HPDE6-E6E7 (cell line): ENCODE data around the gene HEATR9.
A peak's percentile ranks its signal among the peaks of the same experiment; 100 is the strongest.

Experiments used
- DNase-seq: peaks from one replicate; pipeline ENCODE4 v3.0.0; 2011; ENCODE audit warnings: missing footprints; ENCODE audit errors: extremely low spot score

HEATR9 gene

GRCh38 chr17:35866341-35866950 lies 2.2 kb downstream of the HEATR9 start:
- no peak for DNase-seq

GRCh38 chr17:35865412-35866340 lies 3.0 kb downstream of the HEATR9 start:
- no peak for DNase-seq

GRCh38 chr17:35864853-35865252 lies 3.8 kb downstream of the HEATR9 start:
- no peak for DNase-seq

GRCh38 chr17:35856603-35857002 lies 12.1 kb downstream of the HEATR9 start:
- no peak for DNase-seq

- no peak for DNase-seq
These were observed 12.7 kb downstream of the HEATR9 start for GRCh38 chr17:35855965-35856364.

GRCh38 chr17:35849469-35850348 lies 19.0 kb downstream of the HEATR9 start:
- peak; percentile 27 for DNase-seq

GRCh38 chr17:35847633-35848373 lies 20.9 kb downstream of the HEATR9 start:
- DNase-seq = no peak

- no peak for DNase-seq
These were observed 21.7 kb downstream of the HEATR9 start for GRCh38 chr17:35847006-35847405.

GRCh38 chr17:35846055-35846809 lies 22.5 kb downstream of the HEATR9 start:
- DNase-seq = no peak

GRCh38 chr17:35844547-35844946 lies 24.1 kb downstream of the HEATR9 start:
- DNase-seq = no peak

- DNase-seq = no peak
These were observed 25.0 kb downstream of the HEATR9 start for GRCh38 chr17:35843698-35844097.

- no peak for DNase-seq
These were observed 26.5 kb downstream of the HEATR9 start for GRCh38 chr17:35842239-35842638.

GRCh38 chr17:35841505-35841904 lies 27.2 kb downstream of the HEATR9 start:
- no peak for DNase-seq

- DNase-seq = no peak
These were observed 27.6 kb downstream of the HEATR9 start for GRCh38 chr17:35841101-35841500.

- DNase-seq = no peak
These were observed 43.5 kb downstream of the HEATR9 start for GRCh38 chr17:35825206-35825605.

GRCh38 chr17:35821308-35821707 lies 47.4 kb downstream of the HEATR9 start:
- no peak for DNase-seq

GRCh38 chr17:35819455-35819854 lies 49.2 kb downstream of the HEATR9 start:
- DNase-seq = no peak

- DNase-seq = no peak
These were observed 51.5 kb downstream of the HEATR9 start for GRCh38 chr17:35817196-35817595.

- DNase-seq = no peak
These were observed 52.0 kb downstream of the HEATR9 start for GRCh38 chr17:35816723-35817122.

GRCh38 chr17:35812456-35812855 lies 56.2 kb downstream of the HEATR9 start:
- no peak for DNase-seq

GRCh38 chr17:35811759-35812158 lies 56.9 kb downstream of the HEATR9 start:
- no peak for DNase-seq
